Measurements from ENCODE around the gene TKTL2.
A peak's percentile ranks its signal among the peaks of the same experiment; 100 is the strongest.

The TKTL2 gene

DNA sequence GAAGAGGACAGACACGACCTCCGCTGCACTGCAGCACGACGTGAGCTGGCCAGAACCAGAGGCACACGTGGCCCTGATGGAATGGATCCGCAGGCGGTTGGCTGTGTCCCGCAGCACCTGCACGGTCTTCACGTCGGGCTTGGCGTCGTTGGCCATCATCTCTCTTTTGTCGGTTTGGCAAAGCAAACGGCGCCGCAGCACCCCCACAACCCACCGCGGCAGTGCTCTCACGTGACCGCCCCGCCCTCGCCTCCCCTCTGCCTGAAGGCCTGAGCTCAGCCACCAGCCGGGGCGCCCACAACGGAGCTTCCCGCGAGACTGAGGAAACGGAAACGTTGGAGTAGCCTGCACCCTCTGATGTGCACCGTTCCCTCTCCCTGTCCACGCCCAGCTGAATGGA is at the start of gene TKTL2:
TKTL2 (minus strand) TSS at position 179 of the 400 bp plus-strand sequence; CDS start at position 159, 20 bp downstream.
- no peak for TF ChIP-seq CTCF (IDR thresholded peaks at IDR 0.05; ENCODE audit: insufficient read depth, low read depth, low read length, missing control alignments)
- H3K4me3 ChIP-seq (ENCODE audit: low read length) = no peak within 1 kb of the TSS

GRCh38 chr4:163515198-163515597 is 41.6 kb upstream of the TKTL2 start:
- no peak overlapping the region for H3K4me3 ChIP-seq (ENCODE audit: low read length)
- TF ChIP-seq CTCF (IDR thresholded peaks at IDR 0.05; ENCODE audit: insufficient read depth, low read depth, low read length, missing control alignments) = no peak
- DNase-seq (ENCODE audit: low read depth) = no peak

More for the DNA sequence above, at the start of gene TKTL2:
- DNase-seq (ENCODE audit: low read depth) = no peak

DNA sequence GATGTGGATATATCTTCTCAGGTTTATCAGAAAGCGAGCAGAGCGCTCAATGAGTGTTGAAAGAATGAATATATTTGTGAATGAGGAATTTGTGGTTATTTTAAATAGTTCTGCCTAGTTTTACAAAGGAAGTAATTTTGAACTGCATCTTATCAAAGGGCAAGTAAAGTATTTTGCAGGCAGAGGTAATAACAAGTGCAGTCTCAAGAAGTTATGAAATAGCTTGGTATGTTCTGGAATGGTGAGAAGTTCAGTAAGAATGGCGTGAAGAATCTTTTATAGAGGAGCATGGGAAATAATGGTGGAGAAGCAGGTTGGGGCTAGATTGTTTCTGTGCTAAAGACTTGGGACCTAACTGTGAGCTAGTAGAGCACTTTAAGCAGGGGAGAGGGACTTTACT is 31.8 kb upstream of the TKTL2 start:
- DNase-seq (ENCODE audit: low read depth) = no peak
- TF ChIP-seq CTCF (IDR thresholded peaks at IDR 0.05; ENCODE audit: insufficient read depth, low read depth, low read length, missing control alignments) = no peak
- no peak overlapping the region for H3K4me3 ChIP-seq (ENCODE audit: low read length)

GRCh38 chr4:163500586-163500985 is 27.0 kb upstream of the TKTL2 start:
- no peak for DNase-seq (ENCODE audit: low read depth)
- H3K4me3 ChIP-seq (ENCODE audit: low read length) = no peak overlapping the region
- TF ChIP-seq CTCF (IDR thresholded peaks at IDR 0.05; ENCODE audit: insufficient read depth, low read depth, low read length, missing control alignments) = no peak

GRCh38 chr4:163495900-163496299 is 22.3 kb upstream of the TKTL2 start:
- DNase-seq (ENCODE audit: low read depth) = no peak
- peak overlapping the region; percentile 89 for H3K4me3 ChIP-seq (ENCODE audit: low read length)
- no peak for TF ChIP-seq CTCF (IDR thresholded peaks at IDR 0.05; ENCODE audit: insufficient read depth, low read depth, low read length, missing control alignments)

GRCh38 chr4:163494360-163495241 is 21.0 kb upstream of the TKTL2 start, which contains the start of gene TMA16:
Gene TMA16, plus strand, starts transcription at chr4:163494690. Its CDS starts 112 bp downstream, at chr4:163494802.
- H3K4me3 ChIP-seq (ENCODE audit: low read length) = peak within 1 kb of the TSS; percentile 89
- TF ChIP-seq CTCF (IDR thresholded peaks at IDR 0.05; ENCODE audit: insufficient read depth, low read depth, low read length, missing control alignments) = no peak
- peak; percentile 96 for DNase-seq (ENCODE audit: low read depth)
